ENCODE measurements around the gene EDAR.

Gene EDAR

DNA sequence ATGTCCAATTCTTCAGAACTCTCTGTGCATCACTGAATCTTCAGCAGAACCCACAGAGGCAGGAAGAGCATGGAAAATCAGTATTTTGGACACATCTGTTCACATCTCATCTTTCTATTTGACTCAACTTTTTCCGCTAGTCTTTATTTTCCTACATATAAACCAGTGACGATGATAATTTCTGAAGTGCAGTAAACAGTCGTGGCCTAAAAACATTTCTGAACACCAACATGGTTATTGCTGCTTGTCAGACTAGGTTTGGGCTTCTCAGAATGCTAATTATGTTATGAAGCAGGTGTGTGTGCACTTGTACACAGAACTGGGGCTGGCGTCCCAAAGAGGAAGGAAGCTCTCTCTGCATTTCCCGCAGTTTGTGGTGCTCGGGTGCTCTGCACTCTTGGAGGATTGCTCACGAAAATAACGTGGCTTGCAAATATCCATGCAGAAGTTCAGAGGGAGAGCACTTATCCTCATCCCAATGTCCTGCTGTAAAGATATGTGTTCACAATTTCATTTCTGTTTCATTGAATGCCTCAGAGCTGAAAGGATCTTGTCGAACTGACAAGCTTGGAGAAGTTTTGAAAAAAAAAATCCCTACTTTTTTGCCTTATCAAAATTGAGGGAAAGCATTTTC, 50.8 kb downstream of the EDAR start:
- DNase-seq, result no peak

DNA sequence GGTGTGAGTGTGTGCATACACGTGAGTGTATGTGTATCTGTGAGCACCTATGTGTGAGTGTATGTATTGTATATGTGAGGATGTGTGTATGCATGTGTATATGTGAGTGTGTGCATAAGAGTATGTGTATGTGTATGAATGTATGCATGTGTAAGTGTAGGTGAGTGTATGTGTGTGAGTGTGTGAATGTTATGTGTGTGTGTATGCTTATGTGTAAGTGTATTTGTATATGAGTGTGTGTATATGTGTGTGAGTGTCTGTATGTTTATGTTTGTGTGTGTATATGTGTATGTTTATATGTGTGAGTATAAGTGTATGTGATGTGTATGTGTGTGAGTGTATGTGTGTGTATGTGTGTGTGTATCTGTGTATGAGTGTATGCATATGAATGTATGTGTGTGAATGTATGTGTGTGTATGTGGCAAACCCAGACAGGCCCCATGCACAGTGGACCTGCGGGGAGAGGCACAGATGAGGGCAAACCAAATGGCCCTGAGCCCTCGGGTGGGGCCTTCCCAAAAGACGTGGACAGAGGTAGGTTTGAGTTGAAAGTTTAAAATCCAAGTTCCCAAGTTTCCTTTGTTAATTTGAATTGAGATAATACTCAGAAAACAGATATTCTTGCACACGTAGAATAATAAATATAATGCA, 51.5 kb downstream of the EDAR start:
- no peak for DNase-seq

DNA sequence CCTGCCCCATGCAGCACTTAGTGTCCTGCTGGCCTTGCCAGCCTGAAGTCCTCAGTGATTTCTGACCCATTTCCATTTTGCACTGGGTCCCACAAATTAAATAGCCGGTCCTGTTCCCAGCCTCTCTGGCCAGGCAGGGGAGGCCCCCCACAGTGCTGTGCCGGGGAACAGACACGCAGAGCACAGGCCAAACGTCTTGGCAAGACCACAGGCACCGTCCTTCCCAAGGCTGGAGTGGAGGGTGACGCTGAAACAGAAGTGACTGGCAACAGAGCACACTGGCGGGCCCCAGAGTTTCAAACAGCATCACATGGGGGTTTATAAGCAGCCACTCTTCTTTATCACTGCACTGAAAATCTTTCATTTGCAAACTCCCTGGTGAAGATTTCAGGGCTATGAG, 52.2 kb downstream of the EDAR start:
- no peak for DNase-seq

DNA sequence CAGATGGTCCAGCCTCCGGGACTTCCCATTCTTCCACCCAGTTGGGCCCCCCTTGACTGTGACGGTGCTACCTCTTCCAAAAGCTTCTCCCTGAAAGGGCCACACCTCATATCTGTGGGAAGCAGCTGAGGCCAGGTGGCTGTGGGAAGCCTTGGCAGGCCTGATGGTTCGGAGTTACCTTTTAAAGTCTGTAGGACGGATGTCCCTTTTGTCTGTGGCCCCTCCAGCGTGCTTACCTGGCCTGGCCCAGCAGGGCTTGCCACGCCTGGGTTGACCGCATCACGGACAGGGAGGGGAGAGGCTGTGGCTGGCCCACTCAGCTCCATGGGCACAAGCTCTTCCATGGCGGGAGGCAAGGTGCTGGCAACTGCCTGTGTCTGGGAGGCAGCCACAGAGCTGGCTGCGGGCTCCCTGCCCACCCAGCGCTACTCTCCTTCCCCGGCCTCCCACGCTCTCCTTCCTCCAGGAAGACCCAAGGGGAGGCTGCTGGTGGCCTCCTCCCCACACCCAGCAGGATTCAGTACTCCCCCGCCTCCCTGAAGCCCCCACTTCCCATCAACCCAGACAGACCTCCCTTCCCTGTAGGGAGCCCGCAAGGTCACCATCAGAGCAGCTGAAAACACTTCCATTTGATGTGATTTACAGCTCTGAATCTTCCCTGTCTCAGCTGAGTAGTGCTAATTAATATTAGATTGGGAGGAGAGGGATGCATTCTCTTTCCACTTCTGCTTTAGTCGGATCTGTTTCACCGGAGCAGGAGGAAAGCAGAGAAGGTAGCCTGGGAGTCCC, 52.8 kb downstream of the EDAR start:
- DNase-seq, result no peak

DNA sequence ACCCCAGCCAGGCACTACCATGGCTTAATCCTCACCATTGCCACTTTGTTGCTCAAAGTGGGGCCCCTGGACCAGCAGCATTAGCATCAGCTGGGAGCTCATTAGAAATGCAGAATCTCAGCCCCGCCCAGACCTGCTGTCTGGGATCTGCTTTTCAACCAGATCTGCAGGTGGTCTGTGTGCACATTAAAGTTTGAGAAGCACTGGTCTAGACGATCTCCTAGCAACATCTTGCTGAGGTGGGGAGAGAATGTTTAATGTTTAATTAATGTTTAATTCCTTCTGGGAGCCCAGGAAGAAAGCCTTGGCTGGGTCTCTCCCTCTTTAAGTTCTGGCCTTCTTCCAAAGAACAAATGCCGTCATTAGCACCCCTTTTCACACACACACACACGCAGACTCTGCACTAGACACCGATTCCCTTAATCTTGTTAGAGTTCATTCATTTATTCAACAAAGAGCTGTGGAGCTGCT, 53.7 kb downstream of the EDAR start:
- DNase-seq, result no peak

DNA sequence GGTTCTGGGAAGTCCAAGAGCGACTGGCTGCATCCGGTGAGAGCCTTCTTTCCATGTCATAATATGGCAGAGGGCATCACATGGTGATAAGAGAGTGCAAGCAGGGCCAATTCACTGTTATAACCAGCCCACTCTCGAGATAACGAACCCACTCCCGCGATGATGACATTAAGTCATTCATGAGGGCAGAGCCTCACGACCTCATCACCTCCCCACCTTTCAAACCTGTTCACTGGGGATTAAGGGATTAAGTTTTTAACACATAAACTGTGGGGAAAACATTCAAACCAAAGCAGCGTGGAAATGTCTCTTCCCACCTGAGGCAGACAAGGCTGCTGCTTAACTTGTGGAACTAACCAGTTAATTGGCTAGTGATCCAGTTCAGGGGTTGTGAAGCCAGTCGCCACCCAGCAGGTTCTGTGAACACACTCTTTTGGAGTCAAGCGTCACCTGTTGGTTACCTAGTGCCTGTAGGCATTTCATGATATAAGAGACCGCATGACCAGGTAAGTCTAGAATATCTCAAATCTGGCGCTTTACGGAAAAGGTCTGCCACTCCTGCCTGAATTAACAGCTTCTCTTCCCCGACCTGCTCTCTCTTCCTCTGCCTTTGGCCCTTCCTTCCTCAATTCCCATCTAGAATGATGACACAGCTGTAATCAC, 54.3 kb downstream of the EDAR start:
- no peak for DNase-seq

DNA sequence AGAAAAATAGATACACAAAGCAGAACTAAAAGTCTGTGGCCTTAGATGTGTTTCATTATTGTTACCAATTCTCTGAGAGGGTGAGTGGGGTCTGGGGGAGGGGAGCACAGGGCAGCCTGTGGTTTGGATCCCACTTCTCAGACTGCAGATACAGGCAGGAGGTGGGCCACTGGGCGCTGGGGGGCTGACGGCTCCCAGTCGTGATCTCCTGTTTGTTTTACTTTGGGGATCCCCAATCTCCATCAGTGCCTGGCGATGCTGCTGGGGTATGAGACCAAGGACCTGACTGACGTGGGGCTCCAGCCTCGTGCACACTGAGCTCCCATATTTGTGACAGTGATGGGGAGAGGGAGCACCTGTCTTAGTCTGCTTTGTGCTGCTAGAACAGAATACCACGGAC, 54.9 kb downstream of the EDAR start:
- no peak for DNase-seq

DNA sequence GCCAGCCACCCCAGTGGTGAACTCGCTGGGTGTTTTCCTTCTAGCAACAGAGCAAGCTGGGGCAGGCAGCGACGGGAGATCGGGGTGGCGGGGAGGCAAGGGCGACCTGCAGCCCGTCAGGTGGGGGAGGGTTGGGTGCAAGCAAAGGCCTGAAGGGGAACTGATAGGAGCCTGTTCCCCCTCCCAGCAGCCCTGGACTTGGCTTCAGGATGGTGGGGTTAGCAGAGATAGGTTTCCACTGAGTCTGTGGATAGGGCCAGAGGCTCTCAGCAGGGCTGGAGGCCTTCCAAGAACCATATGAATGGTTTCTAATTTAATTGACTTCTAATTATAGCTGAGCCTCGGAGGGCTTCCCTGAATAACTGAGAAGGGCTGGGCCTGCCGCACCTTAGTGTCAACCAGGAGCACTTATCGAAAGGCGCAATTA, 55.3 kb downstream of the EDAR start:
- no peak for DNase-seq

DNA sequence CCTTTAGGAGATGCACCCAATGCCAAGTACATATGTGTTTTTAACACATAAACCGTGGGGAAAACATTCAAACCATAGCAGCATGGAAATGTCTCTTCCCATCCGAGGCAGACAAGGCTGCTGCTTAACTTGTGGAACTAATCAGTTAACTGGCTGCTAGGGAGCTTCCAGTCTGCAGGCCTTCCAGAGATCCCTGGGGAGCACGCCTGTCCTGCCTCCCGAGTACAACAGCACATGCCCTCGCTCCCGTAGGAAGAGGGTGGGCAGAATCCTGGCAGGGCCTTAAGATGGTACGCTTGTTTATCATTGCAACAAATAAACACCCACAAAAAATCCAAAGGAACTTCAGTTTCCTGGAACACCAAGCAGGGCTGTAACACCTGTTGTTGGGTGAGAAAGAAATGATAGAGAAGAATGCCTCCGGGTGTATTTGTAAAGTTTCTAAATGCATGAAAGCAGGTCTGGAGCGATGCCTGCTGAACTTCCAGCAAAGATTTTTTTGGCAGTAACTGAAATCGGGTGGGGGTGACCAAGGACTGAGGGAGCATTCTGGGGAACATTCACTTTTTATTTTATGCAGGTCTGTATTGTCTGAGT, 56.2 kb downstream of the EDAR start:
- no peak for DNase-seq

DNA sequence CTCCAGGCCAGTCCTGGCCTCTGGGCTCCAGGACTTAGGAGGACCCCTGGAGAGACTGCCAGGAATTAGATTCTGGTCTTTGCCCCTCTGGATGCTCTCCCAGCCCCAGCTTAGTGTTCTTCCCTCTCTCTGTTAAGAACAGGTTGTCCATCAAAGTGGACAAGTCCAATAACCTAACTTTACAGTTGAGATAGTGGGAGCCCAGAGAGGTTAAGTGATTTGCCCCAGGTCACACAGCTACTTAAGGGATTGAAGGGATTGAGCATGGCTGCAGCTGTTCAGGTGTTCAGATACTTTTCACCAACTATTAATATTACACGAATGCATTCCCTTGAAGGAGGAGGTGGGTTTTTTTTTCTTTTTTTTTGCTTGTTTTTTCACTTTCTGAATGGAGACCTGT, 57.6 kb downstream of the EDAR start:
- no peak for DNase-seq

DNA sequence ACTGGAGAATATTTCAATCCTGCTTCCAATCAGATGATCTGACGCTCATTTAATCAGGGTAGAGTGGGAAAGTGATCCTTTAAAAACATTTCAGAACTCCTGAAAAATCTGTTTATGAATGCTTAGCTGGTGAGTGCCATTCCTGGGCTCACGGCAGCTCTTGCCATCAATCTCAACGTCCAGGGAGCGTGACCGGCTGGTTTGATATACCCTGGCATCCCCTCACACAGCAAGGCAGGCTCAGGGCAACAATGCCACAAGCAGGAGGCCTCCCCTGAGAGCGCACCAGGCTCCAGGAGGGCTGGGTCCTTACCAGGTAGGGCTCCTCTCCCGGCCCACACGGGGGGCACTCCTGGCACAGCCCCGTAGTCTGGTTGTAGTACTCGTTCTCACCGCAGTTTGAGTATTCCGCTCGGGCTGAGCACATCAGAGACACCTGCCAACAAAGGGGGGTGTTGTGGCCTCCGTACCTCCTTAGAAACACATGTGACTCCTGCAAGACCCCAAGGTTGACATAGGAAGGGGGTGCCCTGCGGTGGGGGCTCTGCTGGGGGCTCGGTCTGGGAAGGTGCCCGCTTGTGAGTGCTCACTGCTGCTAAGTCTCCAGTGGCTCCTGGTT, 59.1 kb downstream of the EDAR start:
- no peak for DNase-seq

DNA sequence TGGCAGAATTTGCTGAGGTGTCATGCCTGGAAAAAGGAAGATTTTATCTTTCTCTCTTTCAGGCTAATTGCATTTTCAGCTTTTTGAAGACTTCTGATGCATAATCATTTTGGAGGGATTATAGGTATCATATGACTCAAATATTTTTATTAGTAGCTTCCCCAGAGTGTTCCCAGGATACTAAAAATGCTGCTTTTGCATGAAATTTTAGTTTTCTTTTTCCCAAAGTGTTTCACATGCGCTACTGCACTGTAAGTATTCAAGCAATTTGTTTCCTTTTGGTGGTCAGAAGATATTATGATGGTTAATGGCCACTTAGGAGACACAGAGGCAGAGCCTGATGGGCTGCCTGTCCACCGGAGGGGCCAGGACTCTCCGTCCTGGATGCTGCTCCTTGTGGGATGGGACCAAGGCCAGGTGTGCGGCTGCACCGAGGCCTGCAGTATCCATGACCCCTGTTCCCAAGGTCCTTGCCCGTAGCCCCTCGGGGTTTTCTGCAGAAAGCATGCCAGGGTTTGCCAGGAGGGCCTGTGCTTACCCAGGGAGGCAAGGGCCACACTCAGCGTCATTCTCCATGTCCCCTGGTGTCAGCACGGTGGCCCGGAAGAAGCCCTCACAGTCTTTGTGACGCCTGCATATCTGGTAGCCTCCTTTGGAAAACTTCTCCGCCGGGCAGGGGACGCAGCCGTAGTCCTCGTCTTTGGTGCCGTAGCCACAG, 60.2 kb downstream of the EDAR start:
- DNase-seq, result no peak

DNA sequence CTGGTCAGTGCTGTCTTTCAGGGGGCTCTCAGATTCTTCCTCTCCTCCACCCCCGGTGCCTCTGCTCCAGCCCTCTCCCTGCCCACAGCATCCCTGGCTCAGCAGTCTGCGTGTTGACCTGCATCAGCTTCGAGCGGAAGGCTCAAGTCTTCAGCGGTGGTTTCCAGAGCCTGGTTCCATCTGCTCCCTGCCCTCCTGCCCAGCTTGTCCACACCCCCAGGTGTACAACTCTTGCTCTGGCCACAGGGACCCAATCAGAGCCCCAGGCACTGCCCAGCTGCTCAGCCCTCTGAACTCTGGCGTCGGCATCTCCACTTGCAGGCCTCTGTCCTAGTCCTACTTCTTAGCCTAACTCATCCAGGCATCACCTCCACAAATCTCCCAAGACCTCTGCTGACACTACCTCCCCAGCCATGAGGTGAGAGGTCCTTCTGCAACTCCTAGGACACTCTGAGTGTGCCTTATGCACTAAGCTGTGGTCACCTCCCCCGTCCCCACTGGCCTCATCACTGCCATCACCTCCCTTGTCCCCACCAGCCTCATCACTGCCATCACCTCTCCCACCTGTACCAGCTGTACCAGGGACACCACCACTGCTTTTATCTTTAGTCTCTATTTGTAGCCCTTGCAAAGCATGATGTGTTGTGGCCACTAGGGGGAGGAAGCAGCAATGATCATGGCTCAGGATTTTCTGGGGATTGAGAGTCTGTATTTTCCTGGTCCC, 60.9 kb downstream of the EDAR start:
- DNase-seq, result no peak

DNA sequence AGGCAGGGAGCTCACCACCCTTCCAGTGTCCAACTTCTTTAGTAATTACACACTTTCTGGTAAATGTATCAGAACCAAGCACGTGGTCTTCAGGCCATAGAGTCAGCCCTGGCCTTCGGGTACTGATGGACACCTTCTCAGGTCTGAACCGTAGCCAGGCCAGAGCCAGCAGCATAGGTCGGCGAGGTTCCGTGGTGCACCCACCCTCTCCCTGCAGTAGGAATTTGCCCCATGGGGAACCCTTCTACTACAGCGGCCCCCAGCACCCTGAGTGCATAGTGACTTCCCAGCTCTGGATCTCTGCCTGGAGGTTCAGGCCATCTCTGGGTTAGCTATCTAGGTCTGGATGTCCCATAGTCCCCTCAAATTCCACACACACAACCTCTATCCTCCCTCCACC, 61.6 kb downstream of the EDAR start:
- DNase-seq, result no peak

DNA sequence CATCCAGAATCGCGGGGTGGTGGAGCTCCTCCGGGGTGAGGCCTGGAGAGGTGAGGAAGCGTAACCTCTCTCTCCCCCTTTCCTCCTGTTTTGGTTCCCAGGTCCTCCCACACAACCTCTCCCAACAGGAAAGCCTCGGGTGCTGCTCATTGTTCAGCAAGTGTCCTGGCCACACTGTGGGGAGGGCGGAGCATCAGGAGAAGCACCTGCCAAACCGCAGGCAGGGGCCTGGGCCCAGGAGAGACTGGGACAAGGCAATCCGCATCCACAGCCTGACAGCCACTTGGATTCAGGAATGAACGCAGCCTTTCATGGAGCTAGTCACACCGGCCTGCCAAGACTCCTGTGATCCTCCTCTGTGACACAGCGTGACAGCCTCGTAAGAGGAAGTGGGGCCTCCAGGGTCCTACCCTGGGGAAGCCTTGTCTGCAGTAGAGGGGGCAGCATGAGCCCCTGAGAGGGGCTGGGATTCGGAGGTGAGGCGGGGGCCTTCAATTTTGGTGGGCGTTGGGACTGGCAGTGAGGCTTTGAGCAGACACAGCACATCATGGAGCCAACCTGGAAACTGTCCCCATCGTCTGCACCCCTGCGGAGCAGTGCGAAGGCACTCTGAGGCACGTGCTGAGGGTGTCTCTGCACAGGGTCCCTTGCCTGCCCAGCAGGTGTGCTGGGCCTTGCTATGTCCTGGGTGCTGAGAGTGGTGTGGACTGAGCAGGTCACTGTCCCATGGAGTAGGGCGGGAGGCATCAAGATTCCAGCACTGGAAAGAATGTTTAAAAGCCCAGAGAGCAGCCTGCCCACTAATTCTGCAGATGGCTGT, 62.2 kb downstream of the EDAR start:
- no peak for DNase-seq

DNA sequence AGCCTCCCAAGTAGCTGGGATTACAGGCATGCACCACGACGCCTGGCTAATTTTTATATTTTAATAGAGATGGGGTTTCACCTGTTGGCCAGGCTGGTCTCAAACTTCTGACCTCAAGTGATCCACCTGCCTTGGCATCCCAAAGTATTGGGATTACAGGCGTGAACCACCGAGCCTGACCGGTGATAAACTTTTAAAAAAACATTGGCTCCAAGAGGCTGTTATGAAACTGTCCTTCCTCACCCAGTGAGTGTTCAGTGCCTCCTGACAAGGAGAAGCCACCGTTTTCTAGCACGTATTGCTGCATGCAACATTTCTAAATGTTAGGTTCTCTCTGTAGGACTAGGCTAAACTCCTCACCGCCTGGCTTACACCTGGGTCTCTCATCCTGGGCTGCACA, 63.3 kb downstream of the EDAR start:
- DNase-seq, result no peak

DNA sequence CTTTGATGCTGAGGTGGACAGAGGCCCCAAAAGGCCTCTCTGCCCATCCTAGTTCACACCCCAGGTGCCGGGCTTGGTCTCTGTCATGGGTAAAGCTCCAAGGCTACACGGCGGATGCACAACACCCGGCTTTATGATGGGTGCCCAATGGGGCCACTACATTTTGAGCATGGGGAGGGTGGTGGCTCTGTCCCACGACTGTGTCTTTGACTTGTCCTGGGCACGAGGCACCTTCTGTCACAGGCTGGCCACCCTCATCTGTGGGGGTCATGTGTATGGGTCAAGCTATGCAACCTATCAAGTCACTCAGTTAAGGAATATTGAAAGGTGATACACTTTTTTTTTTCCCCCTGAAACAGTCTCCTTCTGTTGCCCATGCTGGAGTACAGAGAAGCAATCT, 63.7 kb downstream of the EDAR start:
- DNase-seq, result no peak

DNA sequence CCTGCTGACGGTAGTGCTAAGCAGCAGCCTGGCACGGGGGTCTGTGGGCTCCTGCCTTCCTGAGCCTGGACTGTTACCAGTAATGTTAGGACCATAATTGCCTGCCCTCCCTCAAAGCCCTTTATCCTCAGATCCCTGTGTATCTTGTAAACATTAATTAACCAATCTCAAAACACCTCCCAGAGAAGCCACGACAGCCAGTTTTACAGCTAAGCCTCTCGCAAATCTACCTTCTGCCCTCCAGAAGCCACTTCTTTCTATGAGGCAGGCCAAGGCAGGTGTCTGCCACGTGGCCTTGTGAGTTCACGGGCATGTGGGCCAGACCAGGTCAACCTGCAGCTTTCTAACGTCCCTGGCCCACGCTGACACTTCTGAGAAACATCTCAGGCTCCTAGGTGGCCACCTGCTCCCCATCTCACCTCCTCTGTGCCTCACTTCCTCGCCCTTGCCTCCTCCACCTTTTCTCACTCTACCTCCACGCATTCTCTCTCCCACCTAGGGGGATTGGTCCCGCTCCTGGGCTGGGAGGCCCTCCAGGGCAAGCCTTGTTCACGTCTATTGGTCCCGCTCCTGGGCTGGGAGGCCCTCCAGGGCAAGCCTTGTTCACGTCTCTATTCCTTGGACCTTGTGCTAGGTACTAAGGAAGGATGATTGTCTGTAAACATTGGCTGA, 64.3 kb downstream of the EDAR start:
- DNase-seq, result no peak

DNA sequence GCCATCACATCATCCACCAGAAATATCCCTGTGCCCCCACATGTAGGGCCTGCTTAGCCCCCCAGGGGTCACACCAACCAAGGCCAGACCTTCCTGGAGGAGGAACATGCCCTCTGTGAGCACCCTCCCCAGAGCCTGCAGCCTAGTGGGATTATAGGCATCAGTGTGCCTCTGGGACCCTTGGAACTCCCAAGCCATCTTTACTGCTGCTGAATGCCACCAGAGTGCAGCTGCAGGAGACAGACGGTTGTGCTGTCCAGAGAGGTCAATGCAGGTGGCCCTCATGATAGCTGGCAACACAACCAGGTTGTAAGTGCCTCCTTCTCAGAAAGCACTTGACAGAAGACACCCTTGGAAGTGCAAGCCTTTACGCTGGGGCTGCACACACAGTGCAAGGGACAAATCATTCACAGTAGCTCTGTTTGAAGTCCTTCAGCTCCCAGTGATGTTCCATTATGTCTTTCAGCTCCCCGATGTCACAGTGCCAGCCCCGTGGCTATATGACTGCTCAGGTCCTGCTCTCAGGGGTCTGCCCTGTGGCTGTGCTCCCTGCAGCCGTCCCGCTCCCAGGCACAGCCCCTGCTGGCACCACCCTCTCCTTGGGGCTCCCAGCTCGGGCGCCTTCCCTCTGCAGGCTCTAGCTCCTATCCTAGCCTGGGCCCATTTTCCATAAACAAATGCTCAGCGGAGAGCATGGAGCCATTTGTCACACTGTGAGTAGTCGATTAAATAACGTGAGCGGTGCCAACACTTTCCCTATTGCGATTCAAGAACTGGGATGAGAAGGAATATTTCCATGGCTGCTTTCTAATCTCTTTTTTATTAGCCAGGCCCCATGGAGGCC, 65.1 kb downstream of the EDAR start:
- DNase-seq, result no peak
